HepG2 (cell line): ENCODE measurements around the gene DAPK3. TPM values are rescaled to one million over a fixed set of nuclear protein-coding genes. Genes with fewer than 3 reads are reported as not detected.

Experiments used
- ATAC-seq: fragments of 200-7000 bp; cut with Tn5 transposase; 3 replicates; pipeline ENCODE4 v1.9.1; 2020; ENCODE audit warnings: mild to moderate bottlenecking, moderate library complexity
- BruUV-seq: library from RNA; stranded (reverse); fragments of 400-500 nt; replicated peaks from 2 replicates; lab custom pipeline; 2021; lab: Mats Ljungman, UMichigan
- CTCF ChIA-PET: fragments of 300-600 bp; formaldehyde crosslinking; extraction: SDS; loops from one replicate; lab custom pipeline; 2021; ENCODE audit warnings: low total read pairs, inconsistent platforms, low intra/inter-chr PET ratio; lab: Yijun Ruan, JAX
- POLR2A ChIA-PET: fragments of 350-600 bp; sonication (Branson Sonifier 250); formaldehyde crosslinking; loops from one replicate; lab custom pipeline; 2020; ENCODE audit warnings: antibody characterized with exemption, inconsistent platforms; lab: Yijun Ruan, JAX
- DNase-seq: peaks from one replicate; pipeline ENCODE4 v3.0.0-alpha.2; 2015; ENCODE audit warnings: low spot score
- FAIRE-seq: peaks from 3 replicates; lab custom pipeline; 2011; peaks lifted over from hg19 to GRCh38; lab: Jason Lieb, UNC
- H2AFZ ChIP-seq: one replicate; pipeline ENCODE4 v1.6.1; 2011; ENCODE audit warnings: low read length, inconsistent platforms
- H3K27ac ChIP-seq: fragments of 300-600 bp; 3 replicates; pipeline ENCODE4 v1.8.0; 2011; ENCODE audit warnings: mixed run types, mild to moderate bottlenecking, mixed read lengths, low read length, inconsistent platforms; ENCODE audit not compliant: insufficient read depth; ENCODE audit errors: extremely low read length
- H3K27me3 ChIP-seq, 2 experiments: fragments of 200-600 bp in 1 of 2; 2 replicates in 1 of 2; 3 replicates in 1 of 2; pipeline versions ENCODE4 v1.6.0 to v1.8.0; 2011; ENCODE audit warnings: low read length in 2 of 2, mild to moderate bottlenecking in 2 of 2, moderate library complexity in 2 of 2, inconsistent platforms in 1 of 2; ENCODE audit not compliant: insufficient read depth in 2 of 2, control insufficient read depth in 1 of 2
- H3K36me3 ChIP-seq, 2 experiments: fragments of 200-600 bp in 1 of 2; replicated peaks in 1 of 2; 2 replicates in 1 of 2; 3 replicates in 1 of 2; pipeline versions ENCODE4 v1.5.1 to v1.8.0; 2011; ENCODE audit warnings: low read length in 2 of 2, inconsistent platforms in 1 of 2; ENCODE audit not compliant: insufficient read depth in 2 of 2, control insufficient read depth in 1 of 2
- H3K4me1 ChIP-seq: 2 replicates; pipeline ENCODE4 v1.5.1; 2012; ENCODE audit warnings: low read length, inconsistent platforms; ENCODE audit not compliant: insufficient read depth
- H3K4me2 ChIP-seq: 2 replicates; pipeline ENCODE4 v1.6.0; 2011; ENCODE audit warnings: low read depth, low read length, inconsistent platforms
- H3K4me3 ChIP-seq, 3 experiments: fragments of 200-600 bp in 1 of 3; sonication (generic), shearing (Covaris generic) in 1 of 3; replicated peaks in 1 of 3; 2 replicates each; pipeline ENCODE4 v1.5.1; 2011 to 2016; ENCODE audit warnings: low read length in 3 of 3, inconsistent platforms in 2 of 3, low read depth in 2 of 3, mild to moderate bottlenecking in 2 of 3, control low read depth in 1 of 3, mixed read lengths in 1 of 3; ENCODE audit not compliant: insufficient read depth in 1 of 3
- H3K79me2 ChIP-seq: one replicate; pipeline ENCODE4 v1.6.1; 2011; ENCODE audit warnings: low read length, inconsistent platforms; ENCODE audit not compliant: insufficient read depth
- H3K9ac ChIP-seq: 2 replicates; pipeline ENCODE4 v1.6.0; 2011; ENCODE audit warnings: mild to moderate bottlenecking, low read depth, low read length, inconsistent platforms; ENCODE audit not compliant: insufficient read depth
- H3K9me3 ChIP-seq: 2 replicates; pipeline ENCODE4 v1.5.1; 2012; ENCODE audit warnings: mild to moderate bottlenecking, low read length
- H4K20me1 ChIP-seq: 2 replicates; pipeline ENCODE4 v1.6.0; 2011; ENCODE audit warnings: inconsistent platforms, mild to moderate bottlenecking, low read length, moderate library complexity; ENCODE audit not compliant: insufficient read depth
- AHDC1 ChIP-seq: sonication (generic); formaldehyde crosslinking; IDR thresholded peaks from 2 replicates; pipeline ENCODE4 v1.5.1; 2020; ENCODE audit warnings: mild to moderate bottlenecking, missing genetic modification reagents, borderline replicate concordance
- AKAP8 ChIP-seq: sonication (generic); formaldehyde crosslinking; IDR thresholded peaks from 2 replicates; pipeline ENCODE4 v1.5.1; 2020; ENCODE audit warnings: mild to moderate bottlenecking, missing genetic modification reagents
- ATF1 ChIP-seq: IDR thresholded peaks from 2 replicates; pipeline ENCODE4 v1.6.1; 2016; ENCODE audit warnings: mild to moderate bottlenecking, control low read depth
- ELF1 ChIP-seq: sonication (generic); formaldehyde crosslinking; IDR thresholded peaks from 2 replicates; pipeline ENCODE4 v1.4.0; 2020; ENCODE audit warnings: missing genetic modification reagents
- FOXJ3 ChIP-seq: sonication (generic); formaldehyde crosslinking; IDR thresholded peaks from 2 replicates; pipeline ENCODE4 v1.4.0; 2020; ENCODE audit warnings: missing genetic modification reagents, mild to moderate bottlenecking, borderline replicate concordance
- HOMEZ ChIP-seq: IDR thresholded peaks from 2 replicates; pipeline ENCODE4 v1.6.1; 2016; ENCODE audit warnings: low read depth
- HOXA5 ChIP-seq: sonication (generic); formaldehyde crosslinking; IDR thresholded peaks from 2 replicates; pipeline ENCODE4 v1.4.0; 2020; ENCODE audit warnings: missing genetic modification reagents
- JUNB ChIP-seq: sonication (generic); formaldehyde crosslinking; IDR thresholded peaks from 2 replicates; pipeline ENCODE4 v1.8.0; 2022; ENCODE audit warnings: missing genetic modification reagents, mild to moderate bottlenecking, borderline replicate concordance
- NPAS2 ChIP-seq: sonication (generic); formaldehyde crosslinking; IDR thresholded peaks from 2 replicates; pipeline ENCODE4 v1.8.0; 2022; ENCODE audit warnings: mild to moderate bottlenecking, missing genetic modification reagents, borderline replicate concordance
- THYN1 ChIP-seq: sonication (generic); formaldehyde crosslinking; IDR thresholded peaks from 2 replicates; pipeline ENCODE4 v1.8.1; 2023; ENCODE audit warnings: low read depth, mild to moderate bottlenecking, moderate library complexity, missing genetic modification reagents, borderline replicate concordance
- ZC3H13 ChIP-seq: sonication (generic); formaldehyde crosslinking; IDR thresholded peaks from 2 replicates; pipeline ENCODE4 v1.8.1; 2023; ENCODE audit warnings: mild to moderate bottlenecking, missing genetic modification reagents, moderate library complexity
- ZNF577 ChIP-seq: sonication (generic); formaldehyde crosslinking; IDR thresholded peaks from 2 replicates; pipeline ENCODE4 v1.4.0; 2020; ENCODE audit warnings: mild to moderate bottlenecking, low read depth, missing genetic modification reagents, borderline replicate concordance
- ZNF691 ChIP-seq: sonication (generic); formaldehyde crosslinking; IDR thresholded peaks from 2 replicates; pipeline ENCODE4 v1.4.0; 2020; ENCODE audit warnings: missing genetic modification reagents, low read depth, mild to moderate bottlenecking, borderline replicate concordance
- ZNF781 ChIP-seq: sonication (generic); formaldehyde crosslinking; IDR thresholded peaks from 2 replicates; pipeline ENCODE4 v1.5.1; 2020; ENCODE audit warnings: borderline replicate concordance, mild to moderate bottlenecking, missing genetic modification reagents; ENCODE audit errors: not compliant biosample characterization
- WGBS: methylation state at CpG from one replicate; pipeline ENCODE4 v1.1.6; 2017; ENCODE audit warnings: low lambda C conversion rate; 5-methylcytosine and 5-hydroxymethylcytosine counted together
- in situ Hi-C: cut with HindIII; loops from 2 replicates; pipeline ENCODE4 v1.10.0; 2017; ENCODE audit warnings: low pct_unique_long_range_greater_than_20kb; ENCODE audit not compliant: extremely low pct_ligation_motif_present
- intact Hi-C: fragments of 100-400 bp; cut with micrococcal nuclease; formaldehyde crosslinking; loops from one replicate; pipeline ENCODE4 v1.10.0; 2022; ENCODE audit not compliant: unreplicated experiment
- polyA plus RNA-seq, 8 experiments: library from polyadenylated mRNA; depleted of rRNA in 3 of 8; stranded (reverse) in 7 of 8; unstranded in 1 of 8; fragments of >200 nt; fragmentation: Illumina TruSeq in 4 of 8; extraction: Trizol in 4 of 8; gene quantifications; 2 replicates each; pipeline versions ENCODE4 v1.2.1 to v1.2.3, GENCODE V29; 2011 to 2016; ENCODE audit warnings: low read depth in 4 of 8, missing spikeins in 1 of 8, mixed read lengths in 1 of 8; ENCODE audit not compliant: insufficient read depth in 1 of 8
- total RNA-seq, 5 experiments: library from RNA; depleted of rRNA; stranded (reverse); fragments of >200 nt; fragmentation: Illumina TruSeq; extraction: Trizol; gene quantifications; 2 replicates each; pipeline ENCODE4 v1.2.3, GENCODE V29; 2016; ENCODE audit warnings: low read depth in 1 of 5

Gene DAPK3
- total and polyA plus RNA-seq, 2 of the 13 experiments (the other 11 are each of a cell fraction or from before 2014, with no cell fraction given): 30.5 to 37.3 TPM

- peaks cover 57% of the 10 kb centered on the region for H3K4me1 ChIP-seq
- in situ Hi-C loops: loop anchor here (5.0 kb wide), 1 partner anchor 217 kb away; no protein-coding TSS in a partner anchor
- peak; percentile 31 for ATAC-seq
- peak within 1 kb of the TSS; percentile 82 for H2AFZ ChIP-seq
- under 1% methylated on average over 58 of the region's 80 CpGs for WGBS
- peaks cover 48% of the 10 kb centered on the region for H3K79me2 ChIP-seq
- TSS peak; percentile 72 for BruUV-seq
- H3K4me2 ChIP-seq: peak within 1 kb of the TSS; percentile 99
- no peaks in the 10 kb centered on the region; a peak in 1 of 5 replicates for H3K27me3 ChIP-seq
- peaks cover 41 to 46% of the 10 kb centered on the region in 2 experiments for H3K36me3 ChIP-seq
- no peaks in the 10 kb centered on the region for H3K9me3 ChIP-seq
- DNase-seq: peak; percentile 69
- no peak for FAIRE-seq
- peaks cover 52% of the 10 kb centered on the region for H4K20me1 ChIP-seq
- peak within 1 kb of the TSS; percentile 99 for H3K9ac ChIP-seq
- H3K27ac ChIP-seq: peak within 1 kb of the TSS; percentile 92
- ChIA-PET CTCF (no interaction called here), POLR2A (interaction anchor here (0.7 to 7.4 kb wide), 12 partner anchors 9 to 222 kb away, joined by 3 to 118 read pairs (median 8); partner anchors contain the start of genes DAPK3, MRPL54, PIAS4 and ZBTB7A)
- intact Hi-C loops: no loop called here
- peak within 1 kb of the TSS; percentile 93 to 100 (median 95) for H3K4me3 ChIP-seq
- peak; percentile 74; the same call in 1 of the 2 replicates for TF ChIP-seq AKAP8 (CRISPR knock-in tag)
- peak; percentile 92 for TF ChIP-seq ZC3H13
- no peak for TF ChIP-seq ZNF577 (CRISPR knock-in tag)
- no peak for TF ChIP-seq ZNF781 (CRISPR knock-in tag)
- TF ChIP-seq AHDC1 (CRISPR knock-in tag): no peak
- peak; percentile 72 for TF ChIP-seq ELF1
- peak; percentile 20; the same call in 1 of the 2 replicates for TF ChIP-seq JUNB (CRISPR knock-in tag)
- peak; percentile 73 for TF ChIP-seq HOXA5 (CRISPR knock-in tag)
- 0 out of 2 replicates have a peak, but pooled peaks have one; percentile 68 for TF ChIP-seq THYN1
- 0 out of 2 replicates have a peak, but pooled peaks have one; percentile 11 for TF ChIP-seq HOMEZ (CRISPR knock-in tag)
- peak; percentile 46; the same call in 1 of the 2 replicates for TF ChIP-seq ZNF691 (CRISPR knock-in tag)
- peak; percentile 73; the same call in 1 of the 2 replicates for TF ChIP-seq ATF1 (CRISPR knock-in tag)
- no peak for TF ChIP-seq NPAS2 (CRISPR knock-in tag)
- no peak for TF ChIP-seq FOXJ3 (CRISPR knock-in tag)
These were observed 14.2 kb upstream of the DAPK3 start, which contains the start of gene EEF2 for GRCh38 chr19:3984908-3985642. EEF2 (minus strand) TSS chr19:3985463; CDS start chr19:3985380, 83 bp downstream.
